Gastrocnemius medialis (tissue), 4 donors: ENCODE measurements around the gene HOXA6. TPM values are rescaled to one million over a fixed set of nuclear protein-coding genes. Genes with fewer than 3 reads are reported as not detected.

ENCODE experiments used
- ATAC-seq, 2 donors: fragments of 150-250 bp; one replicate each; pipeline ENCODE4 v1.9.1; 2016
- DNase-seq, 2 donors: peaks; one replicate each; pipeline ENCODE4 v3.0.0-alpha.2; 2019
- H3K27ac ChIP-seq, 4 donors: fragments of 200-600 bp; sonication (generic); 1 replicate in 1 of 4; 2 replicates in 3 of 4; pipeline ENCODE4 v1.5.1; 2016 to 2018; ENCODE audit warnings: mild to moderate bottlenecking in 2 of 4, moderate library complexity in 1 of 4
- H3K27me3 ChIP-seq, 3 donors: fragments of 200-600 bp; sonication (generic) in 2 of 3; 1 replicate in 1 of 3; 2 replicates in 2 of 3; pipeline versions ENCODE4 v1.5.1 to v1.6.0; 2016 to 2019; ENCODE audit warnings: mild to moderate bottlenecking in 1 of 3, moderate library complexity in 1 of 3
- H3K36me3 ChIP-seq, 2 donors: fragments of 200-600 bp; sonication (generic) in 1 of 2; one replicate each; pipeline ENCODE4 v1.5.1; 2017 to 2018
- H3K4me1 ChIP-seq, 2 donors: fragments of 200-600 bp; sonication (generic) in 1 of 2; one replicate each; pipeline ENCODE4 v1.5.1; 2016 to 2017; ENCODE audit warnings: mild to moderate bottlenecking in 2 of 2
- H3K4me3 ChIP-seq, 4 donors: fragments of 200-600 bp; sonication (generic) in 3 of 4; 1 replicate in 1 of 4; 2 replicates in 3 of 4; pipeline ENCODE4 v1.5.1; 2016 to 2019; ENCODE audit warnings: mild to moderate bottlenecking in 2 of 4
- H3K9me3 ChIP-seq, 3 donors: fragments of 200-600 bp; sonication (generic) in 2 of 3; 1 replicate in 1 of 3; 2 replicates in 2 of 3; pipeline ENCODE4 v1.5.1; 2016 to 2019
- POLR2A ChIP-seq, 2 donors: fragments of 450-650 bp; IDR thresholded peaks; one replicate each; pipeline ENCODE4 v1.6.1; 2017; ENCODE audit warnings: antibody characterized with exemption in 2 of 2, mild to moderate bottlenecking in 2 of 2, moderate library complexity in 2 of 2
- in situ Hi-C, 4 donors: fragments of 200-750 bp; cut with MboI; loops; one replicate each; pipeline versions ENCODE4 v1.15.0 to v1.8.0; 2017; ENCODE audit warnings: low sequenced_read_pairs in 4 of 4
- intact Hi-C: fragments of 100-400 bp; cut with DNase I; formaldehyde crosslinking; loops from one replicate; pipeline ENCODE4 v1.15.1; 2023; ENCODE audit warnings: low total_unique reads
- total RNA-seq, 4 donors: library from RNA; depleted of rRNA; stranded (reverse); fragments of >200 nt; gene quantifications; one replicate each; pipeline versions ENCODE4 v1.1.0 to v1.2.3, GENCODE V29; 2016
- TF ChIP-seq, protein P1 (sequence below), 5 experiments: fragments of 450-650 bp in 3 of 5; fragments of 200-600 bp in 2 of 5; sonication (generic) in 2 of 5; IDR thresholded peaks in 4 of 5; conservative IDR thresholded peaks in 1 of 5; 1 replicate in 4 of 5; 2 replicates in 1 of 5; pipeline ENCODE4 v1.5.1; 2016 to 2019; ENCODE audit warnings: antibody characterized with exemption in 5 of 5, mild to moderate bottlenecking in 3 of 5, moderate library complexity in 3 of 5

The HOXA6 gene
- total RNA-seq, 4 donors from 2014 or later: 2.6 to 5.6 (median 4.2) TPM

GRCh38 chr7:27170426-27171324 is 23.1 kb upstream of the HOXA6 start:
- ATAC-seq: no peak
- H3K27me3 ChIP-seq: no peaks in the 10 kb centered on the region
- no peaks in the 10 kb centered on the region for H3K9me3 ChIP-seq
- no peaks in the 10 kb centered on the region for H3K36me3 ChIP-seq
- peaks cover 4 to 52% of the 10 kb centered on the region in 2 donors for H3K4me1 ChIP-seq
- intact Hi-C loops (loop anchor here (10.0 kb wide), 1 partner anchor 1496 kb away; no protein-coding TSS in a partner anchor), in situ Hi-C loops (loop anchor here in 2 of 4 donors (10.0 to 25.0 kb wide), 2 partner anchors 958 to 1316 kb away; partner anchors contain the start of genes CBX3 (in 1 of the 2) and HNRNPA2B1 (in 1 of the 2))
- peak overlapping the region; percentile 90 to 99 (median 95) for H3K27ac ChIP-seq
- no peak for TF ChIP-seq POLR2A (IDR thresholded peaks at IDR 0.05)
- TF ChIP-seq, protein P1, sequence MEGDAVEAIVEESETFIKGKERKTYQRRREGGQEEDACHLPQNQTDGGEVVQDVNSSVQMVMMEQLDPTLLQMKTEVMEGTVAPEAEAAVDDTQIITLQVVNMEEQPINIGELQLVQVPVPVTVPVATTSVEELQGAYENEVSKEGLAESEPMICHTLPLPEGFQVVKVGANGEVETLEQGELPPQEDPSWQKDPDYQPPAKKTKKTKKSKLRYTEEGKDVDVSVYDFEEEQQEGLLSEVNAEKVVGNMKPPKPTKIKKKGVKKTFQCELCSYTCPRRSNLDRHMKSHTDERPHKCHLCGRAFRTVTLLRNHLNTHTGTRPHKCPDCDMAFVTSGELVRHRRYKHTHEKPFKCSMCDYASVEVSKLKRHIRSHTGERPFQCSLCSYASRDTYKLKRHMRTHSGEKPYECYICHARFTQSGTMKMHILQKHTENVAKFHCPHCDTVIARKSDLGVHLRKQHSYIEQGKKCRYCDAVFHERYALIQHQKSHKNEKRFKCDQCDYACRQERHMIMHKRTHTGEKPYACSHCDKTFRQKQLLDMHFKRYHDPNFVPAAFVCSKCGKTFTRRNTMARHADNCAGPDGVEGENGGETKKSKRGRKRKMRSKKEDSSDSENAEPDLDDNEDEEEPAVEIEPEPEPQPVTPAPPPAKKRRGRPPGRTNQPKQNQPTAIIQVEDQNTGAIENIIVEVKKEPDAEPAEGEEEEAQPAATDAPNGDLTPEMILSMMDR (IDR thresholded peaks at IDR 0.05 in 4 of 5, conservative IDR thresholded peaks at IDR 0.05 in 1 of 5): no peak
- peak overlapping the region; percentile 62 to 88 (median 77) for H3K4me3 ChIP-seq
- no peak for DNase-seq

GRCh38 chr7:27169658-27170425 is 22.3 kb upstream of the HOXA6 start:
- intact Hi-C loops (loop anchor here (1.0 to 10.0 kb wide), 4 partner anchors 38 to 1495 kb away; partner anchors contain the start of gene HOXA4), in situ Hi-C loops (loop anchor here in 3 of 4 donors (5.0 to 25.0 kb wide), 4 partner anchors 958 to 1315 kb away; partner anchors contain the start of genes CBX3 (in 1 of the 3) and HNRNPA2B1 (in 1 of the 3))
- DNase-seq (peak in 1 of 2 donors; percentile 25), ATAC-seq (no peak)
- H3K9me3 ChIP-seq: no peaks in the 10 kb centered on the region
- peak overlapping the region; percentile 62 to 88 (median 77) for H3K4me3 ChIP-seq
- no peaks in the 10 kb centered on the region for H3K27me3 ChIP-seq
- no peak for TF ChIP-seq POLR2A (IDR thresholded peaks at IDR 0.05)
- TF ChIP-seq, protein P1 (IDR thresholded peaks at IDR 0.05 in 4 of 5, conservative IDR thresholded peaks at IDR 0.05 in 1 of 5): no peak
- H3K36me3 ChIP-seq: no peaks in the 10 kb centered on the region
- peaks cover 3 to 46% of the 10 kb centered on the region in 2 donors for H3K4me1 ChIP-seq
- peak overlapping the region; percentile 90 to 99 (median 95) for H3K27ac ChIP-seq

- no peaks in the 10 kb centered on the region for H3K9me3 ChIP-seq
- TF ChIP-seq POLR2A (IDR thresholded peaks at IDR 0.05): no peak
- TF ChIP-seq, protein P1 (IDR thresholded peaks at IDR 0.05 in 4 of 5, conservative IDR thresholded peaks at IDR 0.05 in 1 of 5): peak in 1 of 5 experiments; percentile 28
- H3K27me3 ChIP-seq: no peaks in the 10 kb centered on the region
- intact Hi-C loops (loop anchor here (5.0 to 10.0 kb wide), 2 partner anchors 36 to 1404 kb away; partner anchors contain the start of gene HOXA4), in situ Hi-C loops (loop anchor here in 2 of 4 donors (5.0 to 25.0 kb wide), 3 partner anchors 956 to 1311 kb away; partner anchors contain the start of genes CBX3 (in 1 of the 2) and HNRNPA2B1 (in 1 of the 2))
- H3K4me1 ChIP-seq: peaks cover 7 to 47% of the 10 kb centered on the region in 2 donors
- H3K27ac ChIP-seq: peak overlapping the region; percentile 90 to 99 (median 95)
- ATAC-seq (peak; percentile 22 to 32), DNase-seq (peak in 1 of 2 donors; percentile 80)
- H3K36me3 ChIP-seq: no peaks in the 10 kb centered on the region
- peak overlapping the region; percentile 62 to 88 (median 77) for H3K4me3 ChIP-seq
These were observed 20.8 kb upstream of the HOXA6 start for GRCh38 chr7:27168265-27168947.

DNA sequence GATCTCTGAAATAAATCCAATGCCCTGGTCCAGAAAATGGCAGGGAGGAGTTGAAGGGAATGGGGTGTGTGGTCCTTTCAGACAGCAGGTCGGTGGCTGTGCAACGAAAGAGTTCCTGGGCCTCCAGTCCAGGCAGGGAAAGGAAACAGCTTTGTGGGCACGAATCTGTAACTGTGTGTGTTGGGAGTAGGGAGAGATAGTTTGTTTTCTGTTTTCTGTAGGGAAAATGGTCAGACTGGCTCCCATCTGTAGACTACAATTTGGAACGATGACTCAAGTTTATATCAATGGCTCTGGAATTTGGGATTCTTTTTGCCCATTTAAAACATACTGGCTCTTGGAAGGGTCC is 20.3 kb upstream of the HOXA6 start:
- H3K9me3 ChIP-seq: no peaks in the 10 kb centered on the region
- DNase-seq (peak in 1 of 2 donors; percentile 17), ATAC-seq (no peak)
- TF ChIP-seq, protein P1 (IDR thresholded peaks at IDR 0.05 in 4 of 5, conservative IDR thresholded peaks at IDR 0.05 in 1 of 5): no peak
- no peak for TF ChIP-seq POLR2A (IDR thresholded peaks at IDR 0.05)
- H3K4me1 ChIP-seq: peaks cover 9 to 51% of the 10 kb centered on the region in 2 donors
- no peaks in the 10 kb centered on the region for H3K36me3 ChIP-seq
- peak overlapping the region; percentile 90 to 99 (median 95) for H3K27ac ChIP-seq
- intact Hi-C loops: loop anchor here (5.0 to 10.0 kb wide), 2 partner anchors 36 to 1403 kb away; partner anchors contain the start of gene HOXA4
- H3K4me3 ChIP-seq: peak overlapping the region; percentile 62 to 88 (median 77)
- in situ Hi-C loops: loop anchor here in 2 of 4 donors (5.0 to 25.0 kb wide), 3 partner anchors 956 to 1311 kb away; partner anchors contain the start of genes CBX3 (in 1 of the 2) and HNRNPA2B1 (in 1 of the 2)
- no peaks in the 10 kb centered on the region for H3K27me3 ChIP-seq
